GM23248 (cell line): ENCODE data around the gene STAT5A.

Experiments
- EZH2 ChIP-seq: fragments of 200-600 bp; sonication (generic); IDR thresholded peaks from 2 replicates; pipeline ENCODE4 v1.6.1; 2018; ENCODE audit warnings: antibody characterized with exemption, mild to moderate bottlenecking; ENCODE audit not compliant: insufficient read depth, poor library complexity, severe bottlenecking
- EZH2phosphoT487 ChIP-seq: fragments of 200-600 bp; sonication (generic); IDR thresholded peaks from 2 replicates; pipeline ENCODE4 v1.6.1; 2018; ENCODE audit warnings: antibody characterized with exemption, moderate library complexity, mild to moderate bottlenecking, low read depth; ENCODE audit not compliant: insufficient read depth

- TF ChIP-seq EZH2phosphoT487 (no peak), EZH2 (no peak)
These were observed 23.7 kb downstream of the STAT5A start for GRCh38 chr17:42312035-42312284.
